Measurements from ENCODE around the gene GALM. TPM values are rescaled to one million over a fixed set of nuclear protein-coding genes. Genes with fewer than 3 reads are reported as not detected.
A peak's percentile ranks its signal among the peaks of the same experiment; 100 is the strongest.

Gene GALM
- total and polyA plus RNA-seq, 10 of the 15 experiments (the other 5 are each of a cell fraction or from before 2014, with no cell fraction given): 1.1 to 4.0 (median 1.7) TPM

- Histone ChIP-seq H3K79me2 (ENCODE audit: control insufficient read depth, insufficient read depth, low read length) (no peaks in the 10 kb centered on the region), H3K36me3 (ENCODE audit: control insufficient read depth in 2 of 2, insufficient read depth in 2 of 2, low read length in 1 of 2) (no peaks in the 10 kb centered on the region), H3K9me3 (replicated peaks; ENCODE audit: control insufficient read depth, insufficient read depth, low read length) (peaks cover 1% of the 10 kb centered on the region; the same call in 2 of the 3 replicates), H3K27me3 (replicated peaks in 1 of 2; ENCODE audit: control insufficient read depth in 2 of 2, insufficient read depth in 2 of 2, low read length in 1 of 2) (0 out of 4 replicates have a peak, but pooled peaks cover 0 to 1% of the 10 kb centered on the region in 2 experiments), H3K27ac (ENCODE audit: control insufficient read depth, insufficient read depth) (no peak overlapping the region), H3K9ac (ENCODE audit: control insufficient read depth, insufficient read depth, low read length) (no peak overlapping the region), H4K20me1 (ENCODE audit: control insufficient read depth, insufficient read depth) (no peaks in the 10 kb centered on the region), H2AFZ (ENCODE audit: control insufficient read depth, low read depth, low read length) (no peak overlapping the region), H3K4me1 (ENCODE audit: control insufficient read depth, insufficient read depth, low read length) (peaks cover 9% of the 10 kb centered on the region), H3K4me3 (no peak overlapping the region), H3K4me2 (ENCODE audit: control insufficient read depth, insufficient read depth) (no peak overlapping the region)
- TF ChIP-seq RUNX3 (IDR thresholded peaks at IDR 0.05; ENCODE audit: low read length): no peak
- WGBS (ENCODE audit: insufficient coverage, insufficient replicate concordance, low lambda C conversion rate, missing lambda C conversion rate): 76% methylated on average over 3 of the region's 3 CpGs
- ChIA-PET POLR2A (interaction anchor here (1.3 to 1.4 kb wide), 3 partner anchors 10 to 49 kb away, joined by 3 to 6 read pairs (median 5); partner anchors contain the start of gene GALM), CTCF (interaction anchor here (0.8 to 2.0 kb wide), 5 partner anchors 8 to 121 kb away, joined by 3 to 7 read pairs (median 3); no protein-coding TSS in a partner anchor), RAD21 (ENCODE audit: unreplicated experiment) (interaction anchor here (1.0 kb wide), 1 partner anchor 36 kb away, joined by 3 read pairs; no protein-coding TSS in a partner anchor), SMC1A (ENCODE audit: uncharacterized antibody, unreplicated experiment) (interaction anchor here (0.8 to 2.0 kb wide), 10 partner anchors 9 to 91 kb away, joined by 3 to 6 read pairs (median 4); no protein-coding TSS in a partner anchor)
- DNase-seq (ENCODE audit: low read depth, low spot score) (no peak), ATAC-seq (no peak), FAIRE-seq (no peak)
- in situ Hi-C loops (cut with MboI): no loop called here
- intact Hi-C loops (cut with micrococcal nuclease; ENCODE audit: unreplicated experiment): loop anchor here (10.0 kb wide), 1 partner anchor 508 kb away; the partner anchor contains the start of gene SOS1
- BruUV-seq (replicated peaks): no TSS peak
Measured at GRCh38 chr2:38617301-38617700, 48.6 kb upstream of the GALM start.

GRCh38 chr2:38619458-38620164 is 46.3 kb upstream of the GALM start:
- intact Hi-C loops (cut with micrococcal nuclease; ENCODE audit: unreplicated experiment): loop anchor here (10.0 kb wide), 1 partner anchor 505 kb away; the partner anchor contains the start of gene SOS1
- no peak overlapping the region for H2AFZ ChIP-seq (ENCODE audit: control insufficient read depth, low read depth, low read length)
- H3K4me2 ChIP-seq (ENCODE audit: control insufficient read depth, insufficient read depth): peak overlapping the region; percentile 65
- H3K4me3 ChIP-seq: no peak overlapping the region
- POLR2A ChIA-PET: interaction anchor here (0.7 to 2.8 kb wide), 6 partner anchors 8 to 77 kb away, joined by 3 to 9 read pairs (median 5); no protein-coding TSS in a partner anchor
- H3K9me3 ChIP-seq (replicated peaks; ENCODE audit: control insufficient read depth, insufficient read depth, low read length): peaks cover 1% of the 10 kb centered on the region; the same call in 2 of the 3 replicates
- DNase-seq (ENCODE audit: low read depth, low spot score) (no peak), FAIRE-seq (peak; percentile 64), ATAC-seq (peak; percentile 68)
- no peak overlapping the region for H3K27ac ChIP-seq (ENCODE audit: control insufficient read depth, insufficient read depth)
- SMC1A ChIA-PET (ENCODE audit: uncharacterized antibody, unreplicated experiment): interaction anchor here (1.0 to 2.4 kb wide), 7 partner anchors 9 to 104 kb away, joined by 3 to 10 read pairs (median 6); no protein-coding TSS in a partner anchor
- no peaks in the 10 kb centered on the region for H3K79me2 ChIP-seq (ENCODE audit: control insufficient read depth, insufficient read depth, low read length)
- CTCF ChIA-PET: interaction anchor here (0.9 to 1.2 kb wide), 6 partner anchors 8 to 38 kb away, joined by 3 to 5 read pairs (median 4); no protein-coding TSS in a partner anchor
- WGBS (ENCODE audit: insufficient coverage, insufficient replicate concordance, low lambda C conversion rate, missing lambda C conversion rate): 13% methylated on average over 4 of the region's 4 CpGs
- peaks cover 9% of the 10 kb centered on the region; the same call in 1 of the 2 replicates for H3K4me1 ChIP-seq (ENCODE audit: control insufficient read depth, insufficient read depth, low read length)
- RAD21 ChIA-PET (ENCODE audit: unreplicated experiment): interaction anchor here (0.7 to 1.9 kb wide), 11 partner anchors 8 to 104 kb away, joined by 3 to 12 read pairs (median 4); partner anchors contain the start of gene HNRNPLL
- no peak overlapping the region for H3K9ac ChIP-seq (ENCODE audit: control insufficient read depth, insufficient read depth, low read length)
- H4K20me1 ChIP-seq (ENCODE audit: control insufficient read depth, insufficient read depth): no peaks in the 10 kb centered on the region
- no TSS peak for BruUV-seq (replicated peaks)
- in situ Hi-C loops (cut with MboI): no loop called here
- H3K27me3 ChIP-seq (replicated peaks in 1 of 2; ENCODE audit: control insufficient read depth in 2 of 2, insufficient read depth in 2 of 2, low read length in 1 of 2): 0 out of 4 replicates have a peak, but pooled peaks cover 0 to 1% of the 10 kb centered on the region in 2 experiments
- H3K36me3 ChIP-seq (ENCODE audit: control insufficient read depth in 2 of 2, insufficient read depth in 2 of 2, low read length in 1 of 2): no peaks in the 10 kb centered on the region
- TF ChIP-seq, protein P1, sequence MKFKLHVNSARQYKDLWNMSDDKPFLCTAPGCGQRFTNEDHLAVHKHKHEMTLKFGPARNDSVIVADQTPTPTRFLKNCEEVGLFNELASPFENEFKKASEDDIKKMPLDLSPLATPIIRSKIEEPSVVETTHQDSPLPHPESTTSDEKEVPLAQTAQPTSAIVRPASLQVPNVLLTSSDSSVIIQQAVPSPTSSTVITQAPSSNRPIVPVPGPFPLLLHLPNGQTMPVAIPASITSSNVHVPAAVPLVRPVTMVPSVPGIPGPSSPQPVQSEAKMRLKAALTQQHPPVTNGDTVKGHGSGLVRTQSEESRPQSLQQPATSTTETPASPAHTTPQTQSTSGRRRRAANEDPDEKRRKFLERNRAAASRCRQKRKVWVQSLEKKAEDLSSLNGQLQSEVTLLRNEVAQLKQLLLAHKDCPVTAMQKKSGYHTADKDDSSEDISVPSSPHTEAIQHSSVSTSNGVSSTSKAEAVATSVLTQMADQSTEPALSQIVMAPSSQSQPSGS (IDR thresholded peaks at IDR 0.05; ENCODE audit: low read length): 0 out of 2 replicates have a peak, but pooled peaks have one; percentile 38
- TF ChIP-seq, protein P2, sequence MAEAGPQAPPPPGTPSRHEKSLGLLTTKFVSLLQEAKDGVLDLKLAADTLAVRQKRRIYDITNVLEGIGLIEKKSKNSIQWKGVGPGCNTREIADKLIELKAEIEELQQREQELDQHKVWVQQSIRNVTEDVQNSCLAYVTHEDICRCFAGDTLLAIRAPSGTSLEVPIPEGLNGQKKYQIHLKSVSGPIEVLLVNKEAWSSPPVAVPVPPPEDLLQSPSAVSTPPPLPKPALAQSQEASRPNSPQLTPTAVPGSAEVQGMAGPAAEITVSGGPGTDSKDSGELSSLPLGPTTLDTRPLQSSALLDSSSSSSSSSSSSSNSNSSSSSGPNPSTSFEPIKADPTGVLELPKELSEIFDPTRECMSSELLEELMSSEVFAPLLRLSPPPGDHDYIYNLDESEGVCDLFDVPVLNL (IDR thresholded peaks at IDR 0.05; ENCODE audit: low read depth, low read length): peak; percentile 60; the same call in 1 of the 2 replicates
- TF ChIP-seq JUNB (IDR thresholded peaks at IDR 0.05) (peak; percentile 45), NBN (IDR thresholded peaks at IDR 0.05) (0 out of 2 replicates have a peak, but pooled peaks have one; percentile 42), RAD21 (IDR thresholded peaks at IDR 0.05; ENCODE audit: insufficient read depth, low read depth, low read length) (no peak), RELA (IDR thresholded peaks at IDR 0.05; ENCODE audit: borderline replicate concordance, partially characterized antibody) (peak; percentile 14), MEF2A (IDR thresholded peaks at IDR 0.05; ENCODE audit: insufficient read depth, low read depth, low read length) (no peak), BACH1 (IDR thresholded peaks at IDR 0.05; ENCODE audit: borderline replicate concordance) (no peak), RUNX3 (IDR thresholded peaks at IDR 0.05; ENCODE audit: low read length) (peak; percentile 44; the same call in 1 of the 2 replicates), BCL11A (IDR thresholded peaks at IDR 0.05; ENCODE audit: low read depth, low read length) (peak; percentile 26; the same call in 1 of the 2 replicates), ZNF24 (IDR thresholded peaks at IDR 0.05) (0 out of 2 replicates have a peak, but pooled peaks have one; percentile 29), KAT2A (conservative IDR thresholded peaks at IDR 0.05; ENCODE audit: control insufficient read depth, low read depth, low read length) (no peak), IKZF2 (IDR thresholded peaks at IDR 0.05) (peak; percentile 92 to 93)
